Endothelial cell (in vitro differentiated cells): ENCODE data around the gene CELA2B. TPM values are rescaled to one million over a fixed set of nuclear protein-coding genes. Genes with fewer than 3 reads are reported as not detected.
"Not testable (repeated sequence)": the region's sequence is repeated elsewhere in the genome, so short reads cannot be mapped to it uniquely, and the experiment has no call there.

Experiments used
- DNase-seq: peaks from one replicate; pipeline ENCODE4 v3.0.0; 2021; ENCODE audit warnings: low spot score
- H3K27ac Mint-ChIP-seq: one replicate; pipeline ENCODE4 v1.8.0; 2021; ENCODE audit warnings: mixed read lengths, inconsistent platforms; ENCODE audit not compliant: unreplicated experiment
- H3K27me3 Mint-ChIP-seq: one replicate; pipeline ENCODE4 v1.8.0; 2021; ENCODE audit warnings: mild to moderate bottlenecking, moderate library complexity, mixed read lengths, inconsistent platforms; ENCODE audit not compliant: unreplicated experiment
- H3K36me3 Mint-ChIP-seq: one replicate; pipeline ENCODE4 v1.8.0; 2021; ENCODE audit warnings: mild to moderate bottlenecking, low read depth, mixed read lengths, inconsistent platforms; ENCODE audit not compliant: unreplicated experiment
- H3K4me1 Mint-ChIP-seq: one replicate; pipeline ENCODE4 v1.8.0; 2021; ENCODE audit warnings: mild to moderate bottlenecking, mixed read lengths, inconsistent platforms; ENCODE audit not compliant: unreplicated experiment
- H3K4me3 Mint-ChIP-seq: one replicate; pipeline ENCODE4 v1.8.0; 2021; ENCODE audit warnings: mild to moderate bottlenecking, mixed read lengths, inconsistent platforms; ENCODE audit not compliant: unreplicated experiment
- H3K9me3 Mint-ChIP-seq: one replicate; pipeline ENCODE4 v1.8.0; 2021; ENCODE audit warnings: mixed read lengths, inconsistent platforms; ENCODE audit not compliant: unreplicated experiment
- CTCF ChIP-seq: fragments of 200-600 bp; sonication (generic); IDR thresholded peaks from one replicate; pipeline ENCODE4 v1.5.0; 2021; ENCODE audit warnings: antibody characterized with exemption; ENCODE audit not compliant: unreplicated experiment
- total RNA-seq: library from RNA; stranded (reverse); fragmentation: NEBNext Ultra II Directional; extraction: Animal tissue kit (Norgen Biotek cat#: 25700); gene quantifications from one replicate; pipeline ENCODE4 v1.2.1, GENCODE V29; 2021; ENCODE audit not compliant: unreplicated experiment

Gene CELA2B
- total RNA-seq, 1 donor from 2014 or later, result not detected

- Mint-ChIP-seq H3K27ac (no peak overlapping the region), H3K27me3 (peaks cover 2% of the 10 kb centered on the region), H3K4me1 (no peaks in the 10 kb centered on the region), H3K4me3 (no peak overlapping the region), H3K36me3 (no peaks in the 10 kb centered on the region), H3K9me3 (no peaks in the 10 kb centered on the region)
- no peak for DNase-seq
- no peak for TF ChIP-seq CTCF
These were observed 6.5 kb upstream of the CELA2B start for GRCh38 chr1:15469361-15469760.

DNA sequence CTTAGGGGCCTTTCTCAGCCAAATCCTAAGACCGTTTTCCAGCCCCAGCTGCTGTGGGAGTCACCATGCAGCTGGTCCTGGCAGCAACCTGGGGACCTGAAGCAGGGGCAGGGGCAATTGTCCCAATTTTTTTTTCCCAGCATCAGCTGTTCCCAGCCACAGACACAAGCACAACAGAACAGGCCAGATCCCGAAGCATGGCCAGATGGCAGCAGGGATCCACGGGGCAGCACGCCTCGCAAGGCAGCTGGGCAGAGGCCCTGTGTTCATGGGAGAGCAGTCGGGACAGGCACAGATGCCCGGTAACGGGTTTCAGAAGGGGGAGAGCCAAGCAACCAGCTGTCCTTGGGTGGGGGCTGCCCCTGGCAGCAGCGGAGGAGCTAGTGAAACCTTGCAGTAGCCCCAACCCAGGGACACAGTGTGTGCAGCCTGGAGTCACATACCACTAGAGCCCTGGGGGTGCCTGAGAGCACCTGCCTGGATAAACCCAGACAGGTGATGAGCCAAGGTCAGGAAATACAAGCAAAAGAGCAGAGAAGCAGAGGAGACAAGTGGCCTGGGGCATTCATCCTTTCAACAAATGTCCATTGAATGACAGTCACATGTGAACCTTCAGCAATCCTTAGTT lies 6.0 kb upstream of the CELA2B start:
- H3K9me3 Mint-ChIP-seq, H3K36me3 Mint-ChIP-seq, H3K27me3 Mint-ChIP-seq, H3K27ac Mint-ChIP-seq, H3K4me3 Mint-ChIP-seq, DNase-seq, H3K4me1 Mint-ChIP-seq: not testable (repeated sequence)

DNA sequence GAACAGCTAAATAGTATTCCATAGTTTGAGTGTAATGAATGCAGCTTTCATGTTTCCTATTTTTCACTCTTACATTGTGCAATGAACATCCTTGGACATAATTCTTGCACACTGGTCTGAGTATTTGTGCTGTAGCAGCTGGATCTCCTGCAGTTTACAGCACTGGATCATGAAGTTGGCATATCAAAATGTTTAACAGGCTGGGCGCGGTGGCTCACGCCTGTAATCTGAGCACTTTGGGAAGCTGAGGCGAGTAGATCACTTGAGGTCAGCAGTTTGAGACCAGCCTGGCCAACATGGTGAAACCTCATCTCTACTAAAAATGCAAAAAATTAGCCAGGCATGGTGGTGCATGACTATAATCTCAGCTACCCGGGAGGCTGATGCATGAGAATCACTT lies 4.8 kb upstream of the CELA2B start:
- not testable (repeated sequence) for H3K27me3 Mint-ChIP-seq, H3K4me1 Mint-ChIP-seq, H3K9me3 Mint-ChIP-seq, H3K36me3 Mint-ChIP-seq, DNase-seq, H3K27ac Mint-ChIP-seq, H3K4me3 Mint-ChIP-seq

DNA sequence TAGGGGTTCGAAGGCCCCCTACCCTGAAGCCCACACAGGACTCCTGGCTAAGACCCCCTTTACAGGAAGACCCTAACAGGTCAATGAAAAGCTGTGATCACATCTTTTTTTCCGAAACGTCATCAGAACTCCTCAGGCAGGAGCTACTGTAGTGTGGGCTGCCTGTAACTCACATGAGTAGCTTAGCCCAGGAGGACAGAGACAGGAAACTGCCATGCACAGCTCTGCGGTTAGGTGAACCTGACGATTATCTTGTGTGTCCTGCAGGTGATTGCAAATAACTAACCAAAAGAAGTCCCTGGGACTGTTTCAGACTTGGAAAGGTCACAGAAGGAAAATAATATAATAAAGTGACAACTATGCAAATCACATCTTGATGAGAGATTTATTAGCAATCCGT lies 4.2 kb upstream of the CELA2B start:
- H3K4me3 Mint-ChIP-seq, H3K4me1 Mint-ChIP-seq, H3K27ac Mint-ChIP-seq, DNase-seq, H3K9me3 Mint-ChIP-seq, H3K27me3 Mint-ChIP-seq, H3K36me3 Mint-ChIP-seq: not testable (repeated sequence)

- DNase-seq, result no peak
- H3K9me3 Mint-ChIP-seq, result no peaks in the 10 kb centered on the region
- H3K4me3 Mint-ChIP-seq, result no peak overlapping the region
- H3K36me3 Mint-ChIP-seq, result no peaks in the 10 kb centered on the region
- TF ChIP-seq CTCF, result no peak
- H3K27me3 Mint-ChIP-seq, result peaks cover 2% of the 10 kb centered on the region
- no peaks in the 10 kb centered on the region for H3K4me1 Mint-ChIP-seq
- H3K27ac Mint-ChIP-seq, result no peak overlapping the region
These were observed 3.3 kb upstream of the CELA2B start for GRCh38 chr1:15472587-15472986.

- H3K27ac Mint-ChIP-seq, result no peak overlapping the region
- no peaks in the 10 kb centered on the region for H3K9me3 Mint-ChIP-seq
- no peak for TF ChIP-seq CTCF
- no peak overlapping the region for H3K4me3 Mint-ChIP-seq
- no peaks in the 10 kb centered on the region for H3K4me1 Mint-ChIP-seq
- no peak for DNase-seq
- H3K27me3 Mint-ChIP-seq, result peaks cover 2% of the 10 kb centered on the region
- no peaks in the 10 kb centered on the region for H3K36me3 Mint-ChIP-seq
These were observed 1.0 kb downstream of the CELA2B start for GRCh38 chr1:15476927-15477326.
